A673 (cell line): ENCODE results near the gene JMJD1C. TPM values are rescaled to one million over a fixed set of nuclear protein-coding genes. Genes with fewer than 3 reads are reported as not detected.
A peak's percentile ranks its signal among the peaks of the same experiment; 100 is the strongest.

Experiments
- BruUV-seq: library from RNA; stranded (reverse); fragments of 400-500 nt; replicated peaks from 2 replicates; lab custom pipeline; 2021; lab: Mats Ljungman, UMichigan
- CTCF ChIA-PET: fragments of 300-600 bp; sonication (Branson Sonifier 250); formaldehyde crosslinking; loops from one replicate; lab custom pipeline; 2022; ENCODE audit warnings: antibody characterized with exemption; lab: Charles Lee
- POLR2A ChIA-PET: fragments of 300-600 bp; sonication (Branson Sonifier 250); formaldehyde crosslinking; loops from one replicate; lab custom pipeline; 2022; ENCODE audit warnings: antibody characterized with exemption; ENCODE audit not compliant: low non-redundant PET; lab: Charles Lee
- DNase-seq: peaks from one replicate; pipeline ENCODE4 v3.0.0-alpha.2; 2015; ENCODE audit warnings: low spot score
- H3K27ac ChIP-seq: fragments of 200-600 bp; sonication (generic); 2 replicates; pipeline ENCODE4 v1.5.1; 2016; ENCODE audit warnings: mixed run types, low read depth, mild to moderate bottlenecking, mixed read lengths, antibody characterized with exemption, low read length; ENCODE audit not compliant: poor library complexity, severe bottlenecking
- H3K27me3 ChIP-seq: fragments of 200-600 bp; sonication (generic); replicated peaks from 2 replicates; pipeline ENCODE4 v1.6.1; 2017; ENCODE audit warnings: mixed run types, low read depth, mild to moderate bottlenecking, mixed read lengths, antibody characterized with exemption, low read length; ENCODE audit not compliant: insufficient read depth, poor library complexity
- H3K36me3 ChIP-seq: fragments of 200-600 bp; sonication (generic); 2 replicates; pipeline ENCODE4 v1.6.1; 2016; ENCODE audit warnings: mixed run types, mild to moderate bottlenecking, mixed read lengths, antibody characterized with exemption, low read length; ENCODE audit not compliant: insufficient read depth, poor library complexity, severe bottlenecking
- H3K4me1 ChIP-seq: fragments of 200-600 bp; sonication (generic); 2 replicates; pipeline ENCODE4 v1.6.1; 2017; ENCODE audit warnings: mixed run types, mild to moderate bottlenecking, mixed read lengths, antibody characterized with exemption, low read length; ENCODE audit not compliant: insufficient read depth, poor library complexity, severe bottlenecking
- H3K4me3 ChIP-seq: fragments of 200-600 bp; sonication (generic); 2 replicates; pipeline ENCODE4 v1.5.1; 2016; ENCODE audit warnings: low read depth, mixed run types, mild to moderate bottlenecking, mixed read lengths, low read length; ENCODE audit not compliant: poor library complexity, severe bottlenecking
- H3K9me3 ChIP-seq: fragments of 200-600 bp; sonication (generic); 2 replicates; pipeline ENCODE4 v1.6.1; 2016; ENCODE audit warnings: mixed run types, low read depth, mild to moderate bottlenecking, mixed read lengths, antibody characterized with exemption, low read length; ENCODE audit not compliant: poor library complexity, severe bottlenecking
- EZH2 ChIP-seq: fragments of 200-600 bp; sonication (generic); IDR thresholded peaks from 2 replicates; pipeline ENCODE4 v1.6.1; 2017; ENCODE audit warnings: borderline replicate concordance, low read depth, mild to moderate bottlenecking, mixed read lengths, antibody characterized with exemption, low read length; ENCODE audit not compliant: poor library complexity, severe bottlenecking
- intact Hi-C: fragments of 100-400 bp; cut with micrococcal nuclease; formaldehyde crosslinking; loops from one replicate; pipeline ENCODE4 v1.10.0; 2022; ENCODE audit not compliant: unreplicated experiment
- total RNA-seq: library from RNA; stranded (reverse); gene quantifications from 2 replicates; pipeline ENCODE4 v1.2.3, GENCODE V29; 2021
- TF ChIP-seq, protein P1 (sequence below): fragments of 300-800, 200-600 bp; sonication (generic); conservative IDR thresholded peaks from 2 replicates; pipeline ENCODE4 v1.5.1; 2017; ENCODE audit warnings: low read depth, mild to moderate bottlenecking, antibody characterized with exemption, low read length, moderate library complexity, mixed read lengths

JMJD1C gene
- total RNA-seq, 1 experiment from 2014 or later = 71.4 TPM

DNA sequence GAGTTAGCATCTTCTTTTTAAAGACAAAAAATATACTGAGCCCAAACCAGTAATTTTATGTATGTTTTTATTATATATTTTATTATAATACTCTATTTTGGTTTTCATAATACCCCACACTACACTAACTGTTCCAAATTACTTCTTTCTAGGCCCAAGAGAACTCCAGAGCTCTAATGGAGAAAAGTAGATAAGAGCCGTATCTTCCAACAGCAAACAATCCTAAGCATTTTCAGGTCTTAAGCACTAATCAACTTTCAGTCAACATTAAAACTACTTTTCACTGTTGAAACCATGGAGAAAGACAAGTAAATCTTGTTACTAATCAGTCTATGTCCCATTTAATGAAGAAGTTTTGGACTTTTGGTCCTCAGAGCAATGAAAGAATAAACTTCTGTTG lies 55.1 kb downstream of the JMJD1C start:
- Histone ChIP-seq H3K36me3 (no peaks in the 10 kb centered on the region), H3K4me3 (no peak overlapping the region), H3K4me1 (peaks cover 39% of the 10 kb centered on the region), H3K9me3 (no peaks in the 10 kb centered on the region), H3K27ac (no peak overlapping the region), H3K27me3 (no peaks in the 10 kb centered on the region)
- no peak for DNase-seq
- CTCF ChIA-PET = no interaction called here
- no TSS peak for BruUV-seq
- POLR2A ChIA-PET = no interaction called here
- intact Hi-C loops = no loop called here
- TF ChIP-seq, protein P1, sequence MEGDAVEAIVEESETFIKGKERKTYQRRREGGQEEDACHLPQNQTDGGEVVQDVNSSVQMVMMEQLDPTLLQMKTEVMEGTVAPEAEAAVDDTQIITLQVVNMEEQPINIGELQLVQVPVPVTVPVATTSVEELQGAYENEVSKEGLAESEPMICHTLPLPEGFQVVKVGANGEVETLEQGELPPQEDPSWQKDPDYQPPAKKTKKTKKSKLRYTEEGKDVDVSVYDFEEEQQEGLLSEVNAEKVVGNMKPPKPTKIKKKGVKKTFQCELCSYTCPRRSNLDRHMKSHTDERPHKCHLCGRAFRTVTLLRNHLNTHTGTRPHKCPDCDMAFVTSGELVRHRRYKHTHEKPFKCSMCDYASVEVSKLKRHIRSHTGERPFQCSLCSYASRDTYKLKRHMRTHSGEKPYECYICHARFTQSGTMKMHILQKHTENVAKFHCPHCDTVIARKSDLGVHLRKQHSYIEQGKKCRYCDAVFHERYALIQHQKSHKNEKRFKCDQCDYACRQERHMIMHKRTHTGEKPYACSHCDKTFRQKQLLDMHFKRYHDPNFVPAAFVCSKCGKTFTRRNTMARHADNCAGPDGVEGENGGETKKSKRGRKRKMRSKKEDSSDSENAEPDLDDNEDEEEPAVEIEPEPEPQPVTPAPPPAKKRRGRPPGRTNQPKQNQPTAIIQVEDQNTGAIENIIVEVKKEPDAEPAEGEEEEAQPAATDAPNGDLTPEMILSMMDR = no peak
- TF ChIP-seq EZH2 = no peak

DNA sequence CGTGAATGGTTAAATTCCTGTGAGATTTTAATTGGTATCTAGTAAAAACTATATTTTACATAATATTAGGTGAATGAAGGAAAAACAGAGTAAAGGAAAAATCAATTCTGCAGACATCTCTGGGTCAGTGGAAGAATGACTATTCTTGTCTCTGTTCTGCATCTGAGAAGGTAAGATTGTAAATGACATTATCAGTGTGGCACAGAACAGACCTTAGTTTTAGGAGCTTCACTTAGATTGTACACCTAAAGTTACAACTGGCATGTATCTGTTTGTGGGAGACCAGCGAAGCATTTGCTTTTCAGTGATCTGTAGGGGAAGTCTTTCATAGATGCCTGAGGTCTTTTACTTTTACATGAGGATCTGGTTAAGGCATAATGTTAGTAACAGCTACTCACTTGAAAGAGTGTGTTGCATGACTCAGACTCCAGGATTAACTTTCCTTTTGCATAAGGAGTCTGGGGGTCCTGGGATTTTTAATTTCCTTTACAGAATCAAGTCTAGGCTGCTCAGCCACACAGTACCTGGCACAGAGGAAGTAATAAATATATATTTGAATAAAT lies 56.2 kb downstream of the JMJD1C start:
- no peaks in the 10 kb centered on the region for H3K36me3 ChIP-seq
- peak; percentile 52 for DNase-seq
- BruUV-seq = no TSS peak
- no peak overlapping the region for H3K4me3 ChIP-seq
- H3K27ac ChIP-seq = peak overlapping the region; percentile 58
- ChIA-PET POLR2A (interaction anchor here (0.5 kb wide), 1 partner anchor 39 kb away, joined by 7 read pairs; no protein-coding TSS in a partner anchor), CTCF (no interaction called here)
- TF ChIP-seq EZH2 = no peak
- TF ChIP-seq, protein P1 = no peak
- intact Hi-C loops = no loop called here
- peaks cover 33% of the 10 kb centered on the region for H3K4me1 ChIP-seq
- no peaks in the 10 kb centered on the region for H3K9me3 ChIP-seq
- H3K27me3 ChIP-seq = no peaks in the 10 kb centered on the region

DNA sequence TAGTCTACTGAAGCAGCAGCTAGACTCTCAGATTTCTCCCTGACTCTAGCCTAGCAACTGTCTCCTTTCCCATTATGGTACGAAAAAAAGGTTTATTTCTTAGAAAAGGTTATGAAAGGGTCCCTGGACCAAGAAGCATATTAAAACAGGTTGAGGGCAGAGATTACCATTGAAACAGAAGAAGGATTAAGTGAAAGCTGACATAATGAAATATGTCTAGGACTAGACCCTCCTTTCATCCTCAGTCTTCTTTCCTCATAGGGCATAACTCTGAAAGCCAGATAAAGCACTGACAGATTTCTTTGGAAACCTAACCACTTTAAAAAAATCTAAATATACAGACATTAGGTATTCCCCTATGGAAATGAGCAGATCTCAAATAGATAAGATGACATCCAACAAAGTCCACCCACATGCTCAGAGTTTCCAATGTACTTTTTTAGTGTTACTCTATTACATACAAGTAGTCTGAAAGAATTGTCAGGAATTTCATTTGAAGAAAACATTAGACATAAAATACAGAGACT lies 58.6 kb downstream of the JMJD1C start:
- no peak overlapping the region for H3K4me3 ChIP-seq
- CTCF ChIA-PET = interaction anchor here (0.8 kb wide), 1 partner anchor 227 kb away, joined by 3 read pairs; no protein-coding TSS in a partner anchor
- no peaks in the 10 kb centered on the region for H3K36me3 ChIP-seq
- H3K27me3 ChIP-seq = no peaks in the 10 kb centered on the region
- no peak overlapping the region for H3K27ac ChIP-seq
- DNase-seq = no peak
- H3K4me1 ChIP-seq = peaks cover 33% of the 10 kb centered on the region
- TF ChIP-seq, protein P1 = no peak
- TF ChIP-seq EZH2 = no peak
- no TSS peak for BruUV-seq
- no peaks in the 10 kb centered on the region for H3K9me3 ChIP-seq
- intact Hi-C loops = no loop called here
- POLR2A ChIA-PET = interaction anchor here (0.5 kb wide), 1 partner anchor 189 kb away, joined by 5 read pairs; no protein-coding TSS in a partner anchor
